NCI-H446 (cell line): ENCODE measurements around the gene PXN.
A peak's percentile ranks its signal among the peaks of the same experiment; 100 is the strongest.
"Not testable (repeated sequence)": the region's sequence is repeated elsewhere in the genome, so short reads cannot be mapped to it uniquely, and the experiment has no call there.

Source experiments
- DNase-seq, 2 experiments: peaks; one replicate each; lab custom pipeline; 2025; lab: John Stamatoyannopoulos, UW

The PXN gene

DNA sequence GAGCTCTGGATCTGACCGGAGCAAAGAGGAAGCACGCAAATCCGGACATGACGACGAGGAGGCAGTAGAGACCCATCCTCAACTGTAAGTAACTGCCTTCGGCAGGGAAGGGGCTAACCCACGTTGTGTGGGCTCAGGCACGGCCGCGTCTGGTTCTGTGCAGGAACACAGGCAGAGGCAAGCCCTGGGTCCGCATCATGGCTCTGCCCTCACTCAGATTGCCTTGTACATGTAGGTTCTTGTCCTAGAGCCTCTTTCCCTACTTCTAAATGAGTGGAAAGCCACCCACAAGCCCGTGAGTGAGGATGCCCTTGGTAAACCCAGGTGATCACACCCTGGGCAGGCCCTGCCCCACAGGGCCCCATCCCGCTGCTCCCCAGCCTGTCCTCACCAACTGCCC, 55.7 kb downstream of the PXN start:
- no peak for DNase-seq

DNA sequence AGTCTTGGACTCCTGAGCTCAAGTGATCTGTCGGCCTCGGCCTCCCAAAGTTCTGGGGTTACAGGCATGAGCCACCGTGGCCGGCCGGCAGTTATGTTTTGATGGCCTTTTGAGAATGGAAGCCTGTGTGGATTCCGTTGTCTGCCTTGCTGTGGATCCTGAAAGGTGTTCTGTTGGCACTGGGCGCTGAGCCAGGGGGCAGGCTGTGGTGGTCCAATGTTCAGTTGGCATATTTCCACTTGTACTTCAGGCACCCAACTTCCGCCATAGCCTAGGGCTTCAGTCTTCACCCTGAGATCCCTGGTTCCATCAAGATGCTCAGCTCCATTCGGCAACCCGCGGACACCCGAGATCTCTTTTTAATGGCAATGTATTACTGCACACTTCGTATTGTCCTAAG, 58.3 kb downstream of the PXN start:
- no peak for DNase-seq

DNA sequence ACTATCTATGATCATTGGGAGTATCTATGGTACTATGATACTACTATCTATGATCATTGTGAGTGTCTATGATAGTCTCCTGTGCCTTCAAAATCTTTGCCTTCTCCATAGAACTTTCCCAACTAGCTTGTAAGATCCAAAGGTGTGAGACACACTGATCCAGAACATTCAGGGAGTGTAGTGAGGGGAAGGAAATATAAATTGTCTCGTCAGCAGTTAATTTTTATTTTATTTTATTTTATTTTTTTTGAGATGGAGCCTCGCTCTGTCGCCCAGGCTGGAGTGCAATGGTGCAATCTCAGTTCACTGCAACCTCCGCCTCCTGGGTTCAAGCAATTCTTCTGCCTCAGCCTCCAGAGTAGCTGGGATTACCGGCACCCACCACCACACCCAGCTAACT, 58.7 kb downstream of the PXN start:
- DNase-seq = not testable (repeated sequence)

DNA sequence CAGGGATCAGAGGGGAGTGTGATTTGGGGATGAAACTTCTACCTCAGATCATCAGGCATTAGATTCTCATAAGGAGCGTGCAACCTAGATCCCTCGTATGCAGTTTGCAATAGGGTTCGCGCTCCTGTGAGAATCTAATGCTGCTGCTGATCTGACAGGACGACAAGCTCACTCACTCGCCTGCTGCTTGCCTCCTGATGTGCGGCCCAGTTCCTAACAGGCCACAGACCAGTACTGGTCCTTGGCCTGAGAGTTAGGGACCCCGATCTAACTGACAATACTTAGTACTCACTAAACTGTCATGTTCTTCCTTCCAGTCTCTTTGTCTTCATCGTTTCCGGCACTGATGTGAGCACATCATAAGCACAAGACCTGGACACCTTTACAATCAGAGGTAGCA, 59.3 kb downstream of the PXN start:
- DNase-seq = no peak

DNA sequence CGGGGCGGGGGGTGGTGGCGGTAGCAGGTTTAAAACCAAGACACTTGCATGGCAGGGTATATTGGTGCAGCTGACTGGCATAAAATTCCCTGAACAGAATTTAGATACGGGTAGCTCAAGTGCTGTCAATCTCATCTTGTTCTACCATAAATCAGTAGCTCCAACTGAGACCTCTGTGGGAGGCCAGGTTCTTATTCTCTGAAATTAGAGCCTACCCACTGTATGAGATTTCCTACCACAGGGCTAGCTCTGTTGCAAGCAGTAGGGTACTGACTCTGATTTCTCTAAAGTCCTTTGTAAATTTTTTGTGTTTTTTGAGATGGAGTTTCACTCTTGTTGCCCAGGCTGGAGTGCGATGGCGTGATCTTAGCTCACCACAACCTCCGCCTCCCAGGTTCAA, 61.4 kb downstream of the PXN start:
- DNase-seq = no peak

DNA sequence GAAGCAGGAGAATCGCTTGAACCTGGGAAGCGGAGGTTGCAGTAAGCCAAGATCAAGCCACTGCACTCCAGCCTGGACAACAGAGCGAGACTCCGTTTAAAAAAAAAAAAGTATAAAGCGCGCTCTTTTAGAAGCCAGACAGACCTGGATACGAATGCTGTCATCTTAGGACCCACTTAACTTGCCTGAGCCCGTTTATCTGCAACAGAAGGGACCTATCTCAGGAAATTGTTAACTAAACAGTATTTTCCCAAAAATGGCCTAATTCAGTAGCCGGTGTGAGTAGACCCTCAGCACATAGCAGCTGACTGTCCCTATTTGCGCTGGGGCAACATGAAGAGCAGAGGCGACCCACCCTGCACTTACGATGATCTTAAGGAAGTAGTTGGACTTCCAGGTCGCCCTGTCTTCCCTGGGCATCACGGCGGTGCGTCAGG, 65.1 kb downstream of the PXN start:
- DNase-seq = no peak

DNA sequence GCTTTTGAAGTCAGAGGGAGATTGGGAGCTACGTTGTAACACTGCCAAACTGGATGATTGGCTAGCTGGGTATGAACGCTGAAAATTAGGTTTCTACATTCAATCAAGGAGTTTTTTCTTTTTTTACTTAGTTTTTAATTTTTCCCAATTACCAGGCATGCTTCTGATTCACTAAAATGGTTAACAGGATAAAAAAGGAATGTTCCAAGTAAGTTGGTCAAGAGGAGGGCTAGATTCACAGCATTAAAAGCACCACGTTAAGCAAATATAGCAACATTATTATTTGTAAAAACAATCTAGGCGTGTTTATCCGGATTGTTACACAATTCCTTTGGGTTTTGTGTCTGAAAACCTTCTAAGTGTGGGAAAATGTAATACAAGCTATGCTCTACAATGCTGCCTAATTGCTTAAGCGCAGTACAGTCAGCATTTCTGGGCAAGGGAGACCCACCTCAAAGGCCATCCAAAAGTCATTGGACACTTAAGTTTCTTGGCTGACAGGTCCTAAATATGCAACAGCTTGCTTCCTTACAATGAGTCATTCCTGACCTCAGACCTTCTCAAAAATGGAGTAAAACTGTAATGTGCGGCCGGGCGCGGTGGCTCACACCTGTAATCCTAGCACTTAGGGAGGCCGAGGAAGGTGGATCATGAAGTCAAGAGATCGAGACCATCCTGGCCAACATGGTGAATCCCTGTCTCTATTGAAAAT, 65.8 kb downstream of the PXN start:
- peak in 1 of 2 experiments; percentile 21 for DNase-seq

DNA sequence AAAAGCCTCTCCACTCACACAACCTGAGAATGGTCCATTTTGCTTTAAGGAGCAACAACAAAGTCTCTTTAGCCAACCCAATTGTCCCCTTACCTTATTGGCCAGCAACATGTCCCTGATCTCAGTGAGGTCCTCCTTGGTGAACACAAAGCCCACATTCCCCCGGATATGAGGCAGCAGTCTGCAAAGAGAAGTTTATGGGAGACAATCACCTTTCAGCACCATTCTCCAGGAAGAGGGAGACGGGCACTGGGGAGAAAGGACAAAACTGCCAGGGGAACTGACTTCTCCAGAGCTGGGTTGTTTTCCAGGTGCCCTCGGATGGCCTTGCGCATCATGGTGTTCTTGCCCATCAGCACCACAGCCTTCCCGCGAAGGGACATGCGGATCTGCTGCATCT, 66.5 kb downstream of the PXN start:
- DNase-seq = no peak

DNA sequence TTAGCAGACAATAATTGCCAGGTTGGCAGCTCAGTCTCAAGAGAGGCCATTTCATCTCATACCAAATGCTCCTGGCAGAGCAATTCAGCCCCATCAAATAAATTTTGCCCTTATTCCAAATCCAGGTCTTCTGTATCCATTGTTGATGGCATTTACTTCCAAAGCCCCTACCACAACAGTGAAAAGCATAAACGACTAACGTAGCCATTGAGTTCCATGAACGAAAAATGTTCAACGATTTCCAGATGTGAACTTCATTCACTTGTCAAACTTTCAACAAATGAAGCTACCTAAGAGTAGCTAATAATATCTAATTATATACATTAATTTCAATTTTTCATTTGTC, 68.0 kb downstream of the PXN start:
- DNase-seq = no peak

DNA sequence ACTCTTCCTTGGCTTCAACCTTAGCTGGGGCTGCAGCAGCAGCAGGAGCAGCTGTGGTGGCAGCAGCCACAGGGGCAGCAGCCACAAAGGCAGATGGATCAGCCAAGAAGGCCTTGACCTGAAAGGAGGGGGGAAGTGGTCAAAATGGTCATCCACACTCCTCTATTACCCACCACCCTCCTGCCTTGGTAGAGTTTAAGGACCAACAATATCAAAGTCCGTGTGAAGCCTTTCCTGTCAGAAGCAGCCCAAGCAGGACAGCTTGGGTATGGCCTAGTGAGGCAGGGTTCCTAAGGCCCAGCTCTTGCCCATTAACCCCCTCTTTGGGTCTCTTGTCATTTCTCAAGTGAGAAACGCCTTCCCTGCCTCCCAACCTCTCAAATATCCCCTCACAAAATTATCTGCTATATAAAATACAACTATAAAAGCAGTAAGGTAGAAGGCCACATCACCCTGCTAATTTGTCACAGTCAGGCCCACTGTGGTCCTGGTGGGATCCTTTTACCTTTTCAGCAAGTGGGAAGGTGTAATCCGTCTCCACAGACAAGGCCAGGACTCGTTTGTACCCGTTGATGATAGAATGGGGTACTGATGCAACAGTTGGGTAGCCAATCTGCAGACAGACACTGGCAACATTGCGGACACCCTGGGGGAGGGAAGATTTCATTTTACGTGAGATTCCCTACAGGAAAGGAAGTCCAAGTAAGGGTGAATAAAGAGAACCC, 68.6 kb downstream of the PXN start:
- not testable (repeated sequence) for DNase-seq

DNA sequence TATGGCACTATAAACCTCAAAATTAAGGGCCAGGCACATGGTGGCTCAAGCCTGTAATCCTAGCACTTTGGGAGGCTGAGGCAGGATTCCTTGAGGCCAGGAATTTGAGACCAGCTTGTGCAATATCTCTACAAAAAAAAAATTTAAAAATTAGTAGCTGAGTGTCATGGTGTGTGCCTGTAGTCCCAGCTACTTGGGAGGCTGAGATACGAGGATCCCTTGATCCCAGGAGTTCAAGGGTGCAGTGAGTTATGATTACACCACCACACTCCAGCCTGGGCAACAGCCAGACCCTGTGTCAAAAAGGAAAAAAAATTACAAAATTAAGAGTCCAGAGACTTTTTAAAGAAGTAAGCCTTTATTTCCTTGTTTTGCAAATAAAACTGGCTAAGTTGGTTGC, 69.2 kb downstream of the PXN start:
- DNase-seq = no peak

DNA sequence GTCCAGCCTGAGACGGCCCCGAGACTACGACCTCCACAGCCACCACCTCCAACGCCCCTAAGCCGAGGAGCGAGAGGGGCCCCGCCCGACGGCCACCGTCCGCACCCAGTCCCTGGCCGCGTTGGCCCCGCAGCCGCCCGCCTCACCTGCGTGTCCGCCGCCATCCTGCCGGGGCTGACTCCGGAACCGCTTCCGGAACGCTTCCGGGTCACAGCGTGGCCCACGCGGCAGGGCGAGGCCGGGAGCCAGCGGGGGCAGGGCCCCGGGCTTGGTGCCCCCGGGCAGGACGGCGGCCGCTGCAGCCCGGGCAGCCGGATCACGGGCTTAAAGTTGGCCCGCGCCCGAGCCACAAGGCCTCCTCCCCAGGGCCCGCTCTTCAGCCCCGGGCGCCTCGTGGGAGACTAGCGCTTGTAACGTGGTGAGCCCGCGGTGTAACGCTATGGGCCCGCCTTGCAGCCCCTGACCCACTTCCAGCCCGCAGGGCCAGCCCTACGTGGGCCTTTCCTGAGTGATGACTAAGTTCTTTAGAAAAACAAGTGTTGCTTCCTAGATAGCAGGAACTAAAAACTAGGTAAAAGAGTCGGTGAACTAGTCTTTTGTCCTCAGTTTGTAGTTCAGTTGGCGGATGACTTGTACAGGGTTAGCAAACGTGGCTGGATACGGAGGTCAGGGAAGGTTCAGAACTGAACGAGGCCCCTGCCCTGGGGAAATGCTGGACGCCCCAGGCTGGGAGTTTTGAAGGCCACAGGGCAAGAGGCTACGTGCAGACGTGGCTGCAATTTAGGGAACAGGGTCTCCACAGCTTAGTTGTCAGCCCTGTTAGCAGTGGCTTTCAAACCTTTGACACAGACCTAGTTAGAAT, 70.8 kb downstream of the PXN start, which contains the start of gene GCN1:
GCN1 (minus strand) TSS at position 182 of the 862 bp plus-strand sequence; CDS start at position 164, 18 bp downstream.
- peak in 1 of 2 experiments; percentile 83 for DNase-seq

DNA sequence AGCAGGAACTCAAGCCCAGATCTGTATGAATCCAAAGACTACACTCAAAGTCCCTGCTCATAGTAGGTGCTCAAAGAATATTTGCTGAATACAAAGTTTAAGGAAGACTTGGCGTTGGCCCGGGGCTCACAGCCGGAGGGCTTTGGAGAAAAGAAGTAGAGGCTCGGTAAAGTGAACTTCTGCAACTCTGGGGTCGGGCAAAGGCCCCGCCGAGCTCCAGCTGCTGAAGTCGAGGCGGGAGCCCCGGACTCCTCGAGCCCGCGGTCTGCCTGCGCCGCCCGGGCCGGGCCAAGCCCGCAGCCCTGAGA, 71.3 kb downstream of the PXN start:
- no peak for DNase-seq

DNA sequence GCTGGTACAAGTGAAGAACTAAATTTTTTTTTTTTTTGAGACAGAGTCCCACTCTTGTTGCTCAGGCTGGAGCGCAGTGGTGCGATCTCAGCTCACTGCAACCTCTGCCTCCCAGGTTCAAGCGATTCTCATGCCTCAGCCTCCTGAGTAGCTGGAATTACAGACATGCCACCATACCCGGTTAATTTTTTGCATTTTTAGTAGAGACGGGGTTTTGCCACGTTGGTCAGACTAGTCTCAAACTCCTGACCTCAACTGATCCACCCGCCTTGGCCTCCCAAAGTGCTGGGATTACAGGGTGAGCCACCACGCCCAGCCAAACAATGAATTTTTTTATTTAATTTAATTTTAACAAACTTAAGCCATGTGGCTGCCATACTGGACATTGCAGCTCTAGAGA, 72.2 kb downstream of the PXN start:
- DNase-seq = not testable (repeated sequence)

DNA sequence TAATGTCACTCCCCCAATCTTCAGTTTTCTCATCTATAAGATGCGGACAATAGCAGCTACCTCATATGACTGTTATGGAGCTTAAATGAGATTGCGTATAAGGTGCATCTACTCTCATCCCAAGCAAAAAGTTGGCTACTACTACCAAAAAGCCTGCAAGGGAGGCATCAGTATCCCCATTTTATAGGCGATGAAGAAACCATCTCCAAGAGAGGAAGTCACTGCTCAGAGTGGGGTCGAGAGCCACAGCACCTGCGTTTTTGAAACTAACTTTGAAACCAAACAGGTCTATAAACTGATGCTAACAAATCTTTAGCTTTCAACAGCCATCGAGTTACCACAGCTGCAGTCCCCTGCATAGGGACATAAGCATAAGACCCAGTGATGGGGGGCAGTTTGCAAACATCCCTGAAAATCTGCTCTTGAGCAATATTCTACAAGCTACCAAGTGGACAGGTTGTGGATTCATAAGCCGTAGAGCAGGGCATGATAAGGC, 74.5 kb downstream of the PXN start:
- no peak for DNase-seq

DNA sequence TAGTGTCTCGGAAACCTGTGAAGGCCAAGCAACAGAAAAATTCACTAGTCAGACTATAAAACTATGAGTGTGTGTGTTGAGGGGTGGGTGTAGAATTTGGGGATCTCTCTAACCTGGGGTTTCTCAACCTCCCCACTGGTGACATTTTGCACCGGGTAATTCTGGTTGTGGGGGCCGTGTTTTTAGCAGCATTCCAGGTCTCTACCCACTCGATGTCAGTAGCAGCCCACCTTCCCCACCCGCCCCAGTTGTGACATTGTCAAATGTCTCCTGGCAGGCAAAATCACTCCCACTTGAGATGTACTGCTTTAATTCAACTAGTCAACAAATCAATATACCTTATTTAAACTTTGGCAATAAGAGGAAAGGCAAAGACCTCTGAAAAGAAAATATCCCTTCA, 75.1 kb downstream of the PXN start:
- DNase-seq = no peak

DNA sequence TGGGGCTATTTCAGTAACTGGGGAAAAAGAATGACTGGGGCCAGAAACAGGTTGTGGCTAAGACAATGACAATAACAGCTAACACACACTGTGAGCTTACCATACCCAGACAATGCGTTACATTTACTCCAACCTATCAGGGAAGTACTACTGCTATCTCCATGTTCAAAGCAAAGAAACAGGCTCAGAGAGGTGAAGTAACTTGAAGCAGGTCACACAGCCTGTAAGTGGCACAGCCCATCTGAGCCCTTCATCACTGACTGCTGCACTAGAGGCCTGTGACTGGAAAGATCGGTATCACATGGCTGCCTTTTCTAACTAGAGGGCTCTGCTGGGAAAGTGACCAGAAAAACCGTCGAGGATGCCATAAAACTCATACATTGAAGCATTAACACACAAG, 78.9 kb downstream of the PXN start:
- no peak for DNase-seq

DNA sequence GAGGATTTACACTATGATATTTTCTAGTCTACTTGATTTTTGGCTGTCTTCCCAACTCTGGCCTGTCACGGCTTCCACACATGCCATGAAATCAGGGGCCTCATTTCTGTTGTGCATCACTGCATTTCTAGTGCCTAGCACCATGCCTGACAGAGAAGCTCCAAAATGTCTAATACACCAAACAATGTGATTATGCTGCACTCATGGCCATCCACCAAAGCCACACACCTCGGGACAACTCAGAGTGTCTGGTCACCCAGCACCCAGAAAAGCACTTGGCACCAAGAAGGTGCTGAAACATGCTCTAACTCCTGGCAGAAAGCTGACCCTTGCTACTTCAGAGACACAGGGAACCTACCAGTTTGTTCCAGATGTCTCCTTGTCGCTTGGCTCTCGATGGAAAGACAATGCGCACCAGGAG, 82.3 kb downstream of the PXN start:
- DNase-seq = peak; percentile 51 to 71

DNA sequence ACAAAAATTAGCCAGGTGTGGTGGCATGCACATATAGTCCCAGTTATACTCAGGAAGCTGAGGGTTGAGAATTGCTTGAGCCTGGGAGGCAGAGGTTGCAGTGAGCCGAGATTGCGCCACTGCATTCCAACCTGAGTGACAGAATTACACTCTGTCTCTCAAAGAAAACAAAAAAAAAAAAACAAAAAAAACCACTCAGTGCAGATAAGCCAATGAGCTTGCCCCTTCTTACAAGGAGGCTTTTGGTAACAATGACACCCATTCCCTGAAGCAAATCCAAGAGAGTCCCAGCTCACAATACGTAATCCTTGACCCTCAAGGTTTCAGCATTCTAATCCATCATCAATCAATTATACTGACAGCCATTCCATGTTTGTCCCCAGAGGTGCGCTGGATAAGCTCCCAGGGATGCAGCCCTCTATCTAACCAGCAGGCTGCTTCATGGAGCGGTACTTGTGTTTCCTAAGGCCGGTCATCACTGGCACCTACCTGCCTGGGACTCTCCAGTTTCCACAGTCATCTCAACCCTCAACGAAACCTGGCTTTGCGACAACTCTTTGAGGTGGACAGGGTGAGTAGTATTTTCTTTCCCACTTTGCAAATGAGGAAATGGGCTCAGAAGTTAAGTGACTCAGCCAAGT, 83.4 kb downstream of the PXN start:
- DNase-seq = no peak

DNA sequence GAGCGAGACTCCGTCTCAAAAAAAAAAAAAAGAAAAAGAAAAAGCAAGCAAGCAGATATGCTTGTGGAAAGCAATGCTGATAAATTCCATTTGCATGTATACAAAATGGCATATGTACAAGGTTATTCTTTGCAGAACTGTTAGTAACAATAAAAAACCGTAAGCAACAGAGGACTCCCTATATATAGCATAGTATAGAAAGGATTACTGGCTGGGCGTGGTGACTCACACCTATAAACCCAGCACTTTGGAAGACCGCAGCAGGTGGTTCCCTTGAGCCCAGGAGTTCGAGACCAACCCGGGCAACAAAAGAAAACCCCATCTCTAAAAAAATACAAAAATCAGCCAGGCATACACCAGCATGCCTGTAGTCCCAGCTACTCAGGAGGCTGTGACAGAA, 84.6 kb downstream of the PXN start:
- no peak for DNase-seq

DNA sequence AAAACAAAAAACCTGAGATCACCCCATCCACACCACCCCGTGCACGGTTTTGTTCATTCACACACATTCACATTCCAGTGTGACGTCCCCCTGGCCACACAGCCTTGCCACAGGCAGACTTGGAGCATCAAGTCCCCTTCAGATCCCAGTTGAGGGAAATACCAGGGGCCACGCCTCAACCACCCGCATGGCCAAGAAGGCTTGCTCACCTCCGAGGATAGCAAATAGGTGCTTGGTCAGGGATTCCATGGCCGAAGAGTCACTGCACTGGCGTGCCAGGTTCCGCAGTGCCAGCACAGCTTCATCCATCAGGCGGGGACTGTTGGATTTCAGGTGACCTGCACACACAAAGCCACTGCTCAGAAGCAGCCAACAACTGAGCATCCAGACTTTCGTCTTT, 90.0 kb downstream of the PXN start:
- no peak for DNase-seq

DNA sequence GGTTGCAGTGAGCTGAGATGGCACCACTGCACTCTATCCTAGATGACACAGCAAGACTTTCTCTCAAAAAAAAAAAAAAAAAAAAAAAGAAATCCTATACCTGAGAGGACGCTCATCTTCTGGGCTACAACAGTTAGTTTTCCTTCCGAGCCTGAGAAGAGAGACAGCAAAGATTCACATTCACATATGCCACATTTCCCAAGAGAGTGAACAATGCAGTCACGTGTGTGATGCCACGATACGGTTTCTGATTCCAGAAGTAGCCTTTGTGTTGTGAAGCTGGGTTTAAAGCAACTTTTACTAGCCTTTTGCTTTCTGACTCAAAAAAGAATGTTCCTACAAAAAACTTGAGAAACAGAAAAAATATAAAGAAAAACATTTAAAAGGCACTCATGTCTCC, 90.5 kb downstream of the PXN start:
- DNase-seq = no peak
